ENCODE results near the gene SASH1.

GRCh38 chr6:148525453-148525852 is 182.8 kb downstream of the SASH1 start:
- TF ChIP-seq CTCF (IDR thresholded peaks at IDR 0.05) (no peak), POLR2A (IDR thresholded peaks at IDR 0.05) (no peak), POLR2AphosphoS5 (IDR thresholded peaks at IDR 0.05) (no peak), EP300 (IDR thresholded peaks at IDR 0.05) (no peak)

All from sigmoid colon (tissue), 4 donors.